Epithelial cell of proximal tubule (primary cell): ENCODE results near the gene SPOCK1. TPM values are rescaled to one million over a fixed set of nuclear protein-coding genes. Genes with fewer than 3 reads are reported as not detected.
"Not testable (repeated sequence)": the region's sequence is repeated elsewhere in the genome, so short reads cannot be mapped to it uniquely, and the experiment has no call there.

Source experiments
- DNase-seq: peaks from one replicate; pipeline ENCODE4 v3.0.0-alpha.2; 2011; ENCODE audit warnings: low read depth
- H3K4me3 ChIP-seq: 2 replicates; pipeline ENCODE4 v1.5.1; 2011; ENCODE audit warnings: low read depth, mild to moderate bottlenecking, low read length
- CTCF ChIP-seq: conservative IDR thresholded peaks from 2 replicates; pipeline ENCODE4 v1.5.1; 2012; ENCODE audit warnings: low read depth, mild to moderate bottlenecking, low read length
- total RNA-seq: library from RNA; depleted of rRNA; stranded (reverse); fragments of >200 nt; gene quantifications from 2 replicates; pipeline ENCODE4 v1.2.3, GENCODE V29; 2015

Gene SPOCK1
- total RNA-seq, 1 donor from 2014 or later = 31.4 TPM

- no peak for DNase-seq
- H3K4me3 ChIP-seq = no peak overlapping the region
- TF ChIP-seq CTCF = no peak
Observed at GRCh38 chr5:137233726-137234125, 265.4 kb downstream of the SPOCK1 start.

- not testable (repeated sequence) for DNase-seq, H3K4me3 ChIP-seq
Observed at GRCh38 chr5:137233304-137233703, 265.8 kb downstream of the SPOCK1 start.

GRCh38 chr5:137231540-137231939 is 267.6 kb downstream of the SPOCK1 start:
- no peak for DNase-seq
- H3K4me3 ChIP-seq = no peak overlapping the region
- no peak for TF ChIP-seq CTCF

GRCh38 chr5:137228816-137229215 is 270.3 kb downstream of the SPOCK1 start:
- TF ChIP-seq CTCF = no peak
- no peak overlapping the region for H3K4me3 ChIP-seq
- no peak for DNase-seq

GRCh38 chr5:137226081-137226480 is 273.0 kb downstream of the SPOCK1 start:
- TF ChIP-seq CTCF = no peak
- DNase-seq = no peak

GRCh38 chr5:137223324-137224295 is 275.5 kb downstream of the SPOCK1 start:
- no peak for TF ChIP-seq CTCF
- DNase-seq = no peak
- H3K4me3 ChIP-seq = no peak overlapping the region

More at GRCh38 chr5:137226081-137226480, 273.0 kb downstream of the SPOCK1 start:
- H3K4me3 ChIP-seq = no peak overlapping the region

GRCh38 chr5:137221943-137222342 is 277.2 kb downstream of the SPOCK1 start:
- no peak for TF ChIP-seq CTCF
- no peak for DNase-seq
- no peak overlapping the region for H3K4me3 ChIP-seq
